Right ventricle myocardium inferior (tissue), 1 donor: ENCODE data around the gene PREX1. TPM values are rescaled to one million over a fixed set of nuclear protein-coding genes. Genes with fewer than 3 reads are reported as not detected.

Source experiments
- ATAC-seq: fragments of 200-7000 bp; cut with Tn5 transposase; one replicate; pipeline ENCODE4 v1.9.1; 2020; ENCODE audit warnings: mild to moderate bottlenecking, moderate library complexity
- DNase-seq: peaks from one replicate; pipeline ENCODE4 v3.0.0; 2021; ENCODE audit errors: missing footprints
- intact Hi-C: fragments of 100-400 bp; cut with DNase I; formaldehyde crosslinking; loops from one replicate; pipeline ENCODE4 v1.11.0; 2022
- total RNA-seq: library from RNA; stranded (reverse); fragmentation: NEBNext Ultra II Directional; extraction: Animal tissue kit (Norgen Biotek cat#: 25700); gene quantifications from one replicate; pipeline ENCODE4 v1.2.1, GENCODE V29; 2021
- donor health status: DM: no; HTN: yes; CAD: no; lungs with severe emphysema.

The PREX1 gene
- total RNA-seq, 1 donor from 2014 or later: 11.0 TPM

DNA sequence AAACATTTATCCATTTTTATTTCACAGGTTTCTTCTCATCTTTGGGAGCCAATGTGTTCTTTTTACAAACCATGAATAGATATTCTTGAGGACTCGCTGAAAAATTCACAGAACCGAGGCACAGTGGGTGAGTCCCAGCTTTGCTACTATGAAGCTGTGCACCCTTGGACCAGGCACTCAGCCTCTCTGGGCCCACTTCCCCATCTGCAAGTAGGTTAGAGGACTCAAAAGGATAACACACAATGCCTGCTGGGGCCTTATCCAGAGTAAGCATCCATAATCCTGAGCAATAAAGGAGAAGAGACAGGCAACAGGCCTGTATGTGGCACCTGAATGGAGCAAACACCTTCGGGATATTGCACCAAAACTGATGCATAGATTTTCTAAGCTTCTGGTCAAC, 153.3 kb downstream of the PREX1 start:
- DNase-seq (no peak), ATAC-seq (no peak)
- intact Hi-C loops: no loop called here

DNA sequence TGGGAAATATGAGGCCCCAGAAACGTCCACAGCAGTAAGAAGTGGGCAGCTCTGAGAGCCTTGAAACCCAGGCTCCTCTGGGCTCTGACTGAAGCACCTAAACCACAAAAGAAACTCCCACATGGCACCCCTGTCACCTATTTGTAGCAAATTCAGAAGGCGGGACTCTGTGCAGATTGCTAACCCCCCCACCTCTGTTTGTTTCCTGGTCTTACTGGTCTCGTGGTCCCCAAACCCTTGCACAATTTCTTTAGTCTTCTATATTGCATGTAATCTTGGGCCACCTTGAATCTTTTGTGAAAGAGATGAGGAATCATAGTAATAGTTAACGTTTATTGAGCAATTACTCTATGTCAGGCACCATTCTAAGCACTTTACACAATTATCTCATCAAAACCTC, 154.3 kb downstream of the PREX1 start:
- no peak for ATAC-seq
- no peak for DNase-seq

DNA sequence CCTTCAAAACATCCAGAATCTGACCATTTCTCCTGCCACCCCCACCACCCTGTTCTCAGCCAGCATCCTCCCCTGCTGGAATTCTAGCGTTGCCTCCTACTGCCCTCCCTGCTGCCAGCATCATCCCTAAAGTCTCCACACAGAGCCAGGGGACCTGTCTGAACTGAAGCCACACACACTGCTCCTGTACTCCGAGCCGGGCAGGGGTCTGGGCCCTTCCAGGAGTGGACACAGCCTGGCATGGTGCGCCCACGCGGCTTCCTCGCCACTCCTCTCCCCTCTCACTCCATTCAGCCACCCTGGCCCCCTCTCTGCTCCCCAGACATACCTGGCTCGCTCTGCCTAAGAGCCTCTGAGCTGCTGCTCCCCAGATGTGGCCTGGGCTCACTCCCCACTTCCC, 155.5 kb downstream of the PREX1 start:
- intact Hi-C loops: no loop called here
- ATAC-seq (no peak), DNase-seq (no peak)

More for the DNA sequence above, 154.3 kb downstream of the PREX1 start:
- intact Hi-C loops: no loop called here

DNA sequence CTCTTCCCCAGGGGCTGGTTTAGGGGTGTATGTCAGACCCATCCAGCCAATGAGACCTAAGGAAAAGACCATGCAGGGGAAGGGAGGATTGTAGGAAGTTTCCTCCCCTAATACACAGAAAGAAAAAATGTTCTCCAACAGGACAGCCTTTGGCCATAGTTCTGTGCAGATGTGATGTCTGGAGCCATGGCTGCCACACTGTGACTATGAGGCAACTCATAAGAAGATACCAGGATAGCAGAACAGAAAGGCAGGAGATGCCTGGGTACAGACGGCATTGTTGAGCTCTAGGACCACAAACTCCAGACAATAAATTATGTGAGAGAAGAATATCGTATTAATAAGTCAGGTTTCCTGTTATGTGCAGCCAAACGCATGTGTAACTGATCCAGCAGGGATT, 156.7 kb downstream of the PREX1 start:
- no peak for ATAC-seq
- no peak for DNase-seq
- intact Hi-C loops: no loop called here

DNA sequence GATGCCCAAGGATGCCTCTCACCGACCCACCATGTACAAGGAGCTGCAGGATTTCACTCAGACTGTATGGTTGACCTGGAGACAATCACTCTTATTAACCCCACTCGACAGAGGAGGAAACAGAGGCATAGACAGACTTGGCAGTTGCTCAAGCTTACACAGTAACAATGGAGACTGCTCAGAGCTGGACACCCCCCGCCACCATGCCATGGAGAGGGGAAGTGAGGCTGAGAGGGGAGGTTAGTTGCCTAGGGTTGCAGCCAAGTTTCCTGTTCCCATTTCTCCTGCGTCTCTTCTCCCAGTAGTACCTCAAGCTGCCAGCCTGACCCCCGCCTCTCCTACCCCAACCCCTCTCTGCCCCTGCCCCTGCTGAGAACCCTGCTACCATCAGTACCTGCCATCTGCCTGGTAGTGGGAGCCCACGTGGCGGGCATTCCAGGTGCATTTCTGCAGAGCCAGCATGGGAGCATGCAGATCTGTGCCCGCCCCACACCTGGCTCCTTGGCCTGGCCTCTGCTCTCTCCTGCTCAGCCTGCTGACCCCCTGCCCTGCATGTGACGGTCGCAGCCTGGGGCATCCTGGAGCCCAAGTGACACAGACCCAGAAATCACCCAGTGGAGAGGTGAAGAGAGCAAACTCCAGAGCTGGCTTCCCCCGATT, 157.7 kb downstream of the PREX1 start:
- ATAC-seq (no peak), DNase-seq (peak; percentile 4)
- intact Hi-C loops: no loop called here

DNA sequence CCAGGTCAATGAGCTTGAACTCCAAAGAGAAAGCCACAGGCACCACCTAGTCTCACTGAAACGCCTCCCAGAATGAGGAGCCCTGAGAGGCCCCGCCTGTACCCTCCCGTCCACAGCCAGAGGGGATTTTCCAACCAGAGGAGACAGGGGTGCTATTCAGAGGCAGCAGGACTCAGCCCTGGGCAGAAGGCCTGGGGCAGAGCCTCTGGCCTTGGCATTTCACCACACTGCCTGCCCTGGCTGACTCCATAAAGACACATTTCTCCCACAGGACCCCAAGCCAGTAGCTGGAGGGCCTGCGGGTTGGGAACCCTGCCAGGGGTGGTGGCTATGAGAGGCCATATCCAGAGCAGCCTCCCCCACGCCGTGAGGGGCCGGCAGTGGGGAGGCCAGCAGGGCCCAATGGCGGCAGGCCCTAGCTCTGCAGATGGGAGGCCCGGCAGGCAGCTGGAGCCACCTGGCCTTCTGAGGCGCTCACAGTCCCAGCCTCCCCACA, 159.3 kb downstream of the PREX1 start:
- intact Hi-C loops: no loop called here
- DNase-seq: peak; percentile 58
- peak; percentile 45 for ATAC-seq

DNA sequence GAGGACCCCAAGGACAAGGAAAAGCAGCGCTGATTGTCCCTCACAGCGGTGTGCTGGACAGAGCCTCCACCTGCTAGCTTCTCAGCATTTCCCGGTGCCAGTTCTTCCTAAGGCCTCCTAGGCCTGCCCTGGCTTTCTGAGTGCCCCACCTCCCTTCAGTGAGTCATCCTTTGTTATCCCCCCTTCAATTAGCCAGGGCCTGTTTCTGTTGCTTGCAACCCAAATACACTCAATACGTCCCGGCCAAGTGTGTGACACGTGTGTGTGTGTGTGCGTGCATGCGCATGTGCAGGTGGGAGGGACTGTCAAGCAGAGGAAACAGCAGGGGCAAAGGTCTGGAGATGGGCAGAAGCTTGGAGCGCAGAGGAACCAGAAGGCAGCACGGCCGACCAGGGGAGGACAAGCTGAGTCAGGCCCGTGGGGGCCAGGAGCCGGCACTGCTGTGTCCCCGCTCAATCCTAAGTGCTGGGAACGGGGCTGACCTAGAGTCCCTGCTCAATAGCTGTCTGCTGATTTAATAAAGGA, 159.8 kb downstream of the PREX1 start:
- no peak for ATAC-seq
- peak; percentile 54 for DNase-seq
- intact Hi-C loops: no loop called here

DNA sequence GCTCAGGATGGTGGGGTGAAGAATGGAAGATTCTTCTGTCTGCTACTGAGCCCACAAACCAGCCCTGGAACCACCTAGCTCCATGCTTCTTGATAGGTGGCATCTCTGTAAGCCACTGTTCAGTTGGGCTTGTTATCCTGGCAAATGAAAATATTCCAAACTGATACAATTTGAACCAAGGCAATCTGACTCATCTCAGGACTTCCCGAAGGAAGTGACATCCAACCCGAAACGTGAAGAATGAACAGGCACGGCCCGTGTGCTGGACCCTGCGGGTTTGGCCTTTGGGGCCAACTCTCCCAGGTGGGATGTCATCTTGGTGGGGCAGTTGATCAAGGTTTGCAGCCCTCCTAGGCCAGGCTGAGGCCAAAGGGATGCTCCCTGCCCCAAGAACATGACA, 160.3 kb downstream of the PREX1 start:
- no peak for ATAC-seq
- intact Hi-C loops: no loop called here
- DNase-seq: peak; percentile 9

DNA sequence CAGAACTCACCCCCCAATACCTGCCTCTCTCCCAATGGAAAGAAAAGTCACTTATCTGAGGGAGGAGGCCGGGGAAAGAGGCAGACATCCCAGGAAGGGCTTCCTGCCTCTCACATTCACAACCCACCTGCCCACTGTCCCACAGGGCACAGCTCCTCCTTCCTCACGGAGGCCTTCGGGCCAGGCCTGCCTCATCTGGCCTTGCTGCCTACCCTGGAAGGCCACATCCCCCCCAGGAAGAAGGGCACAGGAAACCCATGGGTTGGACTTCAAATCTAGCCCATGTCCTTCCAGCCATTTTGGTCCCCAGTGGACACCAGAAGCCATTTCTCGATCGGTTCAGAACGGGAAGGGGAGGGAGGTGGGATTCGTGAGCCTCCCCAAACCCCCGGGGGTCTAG, 162.0 kb downstream of the PREX1 start:
- intact Hi-C loops: no loop called here
- peak; percentile 25 for DNase-seq
- no peak for ATAC-seq

DNA sequence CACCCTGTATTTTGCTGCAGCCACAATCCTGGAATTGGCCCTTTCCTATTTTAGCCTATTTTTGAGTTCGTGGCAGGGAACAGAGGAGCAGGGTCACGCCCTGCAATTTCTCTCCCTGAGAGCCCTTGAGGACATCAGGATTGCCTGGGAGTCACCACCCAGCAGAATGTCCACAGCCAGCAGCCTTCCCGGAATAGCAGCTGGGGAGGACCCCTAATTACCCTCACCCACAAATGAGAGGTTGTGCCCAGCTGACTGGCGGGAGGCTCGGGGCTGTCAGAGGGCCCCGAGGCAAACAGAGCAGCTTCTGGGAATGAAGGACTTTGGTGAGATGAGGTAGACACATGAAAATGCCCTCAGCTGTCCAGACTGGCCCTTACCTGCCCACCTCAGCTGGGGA, 165.1 kb downstream of the PREX1 start:
- ATAC-seq (no peak), DNase-seq (no peak)
- intact Hi-C loops: no loop called here

DNA sequence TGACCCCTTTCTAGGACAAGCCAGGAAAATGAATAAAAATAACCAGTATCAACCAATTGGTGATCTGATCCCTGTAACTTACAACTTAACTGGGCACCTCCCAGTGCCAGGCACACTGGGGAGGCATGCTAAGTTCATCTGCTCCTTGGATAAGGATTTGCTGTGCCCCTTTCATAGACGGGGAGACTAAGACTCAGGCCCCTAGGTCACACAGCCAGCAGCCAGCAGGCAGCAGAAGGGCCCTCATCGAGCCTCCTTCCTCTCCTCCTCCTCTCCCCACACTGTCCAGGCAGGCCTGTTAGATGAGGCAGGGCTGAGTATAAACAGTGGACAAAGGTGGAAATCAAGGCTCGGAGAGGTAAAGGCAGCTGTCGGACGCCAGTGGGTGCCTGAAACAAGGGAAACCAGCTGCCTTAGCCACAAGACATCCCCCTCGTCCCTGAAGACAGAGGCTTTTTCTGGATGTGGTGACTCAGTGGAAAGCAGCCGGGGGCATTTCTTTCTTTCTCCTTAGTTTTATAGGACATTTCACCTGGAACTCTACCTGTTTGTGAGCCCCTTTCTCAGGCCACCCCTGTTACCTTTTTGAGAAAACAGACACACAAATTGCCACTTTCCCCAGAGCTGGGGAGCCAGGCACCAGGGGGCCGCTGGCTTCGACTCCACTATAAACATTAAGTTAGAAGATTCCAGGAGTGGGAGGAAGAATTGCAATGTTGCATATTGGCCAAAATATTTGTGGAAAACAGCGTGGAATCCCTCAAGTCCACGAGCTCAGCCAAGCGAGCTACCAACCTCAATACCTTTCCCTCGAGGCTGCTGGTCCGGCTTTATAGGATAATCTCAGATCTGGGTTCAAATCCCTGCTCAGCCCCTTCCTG, 166.0 kb downstream of the PREX1 start:
- DNase-seq: no peak
- no peak for ATAC-seq
- intact Hi-C loops: no loop called here

DNA sequence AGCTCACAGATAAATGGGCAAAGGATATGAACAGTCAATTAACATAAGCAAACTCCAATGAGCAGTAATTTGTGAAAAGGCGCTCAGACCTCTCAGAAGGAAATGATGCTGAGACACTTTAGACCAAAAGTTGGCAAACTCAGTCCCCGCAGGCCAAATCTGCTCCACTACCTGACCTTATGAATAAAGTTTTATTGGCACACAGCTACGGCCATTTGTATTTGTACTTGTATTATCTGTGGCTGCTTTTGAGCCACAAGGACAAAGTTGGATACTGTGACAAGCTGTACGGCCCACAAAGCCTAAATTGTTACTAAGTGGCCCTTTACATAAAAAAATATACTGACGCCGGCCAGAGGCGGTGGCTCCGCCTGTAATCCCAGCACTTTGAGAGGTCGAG, 167.0 kb downstream of the PREX1 start:
- ATAC-seq (no peak), DNase-seq (no peak)
- intact Hi-C loops: no loop called here

DNA sequence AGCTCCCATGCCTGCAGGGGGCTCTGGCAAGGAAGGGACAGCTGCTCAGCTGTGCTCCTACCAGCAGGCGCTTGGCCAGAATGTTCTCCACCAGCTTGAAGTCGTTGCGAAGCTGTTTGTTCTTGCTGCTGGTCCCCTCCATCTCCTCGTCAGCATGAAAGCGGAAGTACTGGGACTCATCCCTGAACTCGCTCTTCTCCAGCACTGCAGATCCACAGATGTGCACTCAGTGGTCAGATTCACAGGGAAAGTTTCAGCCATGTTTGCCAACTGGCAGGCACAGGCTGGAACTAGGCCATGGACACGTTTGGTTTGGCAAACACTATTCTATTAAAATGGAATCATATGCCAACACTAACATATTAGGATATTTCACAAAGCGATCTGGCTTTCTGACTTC, 167.9 kb downstream of the PREX1 start:
- DNase-seq: peak; percentile 30
- intact Hi-C loops: loop anchor here (5.0 kb wide), 1 partner anchor 167 kb away; the partner anchor contains the start of gene PREX1
- no peak for ATAC-seq

DNA sequence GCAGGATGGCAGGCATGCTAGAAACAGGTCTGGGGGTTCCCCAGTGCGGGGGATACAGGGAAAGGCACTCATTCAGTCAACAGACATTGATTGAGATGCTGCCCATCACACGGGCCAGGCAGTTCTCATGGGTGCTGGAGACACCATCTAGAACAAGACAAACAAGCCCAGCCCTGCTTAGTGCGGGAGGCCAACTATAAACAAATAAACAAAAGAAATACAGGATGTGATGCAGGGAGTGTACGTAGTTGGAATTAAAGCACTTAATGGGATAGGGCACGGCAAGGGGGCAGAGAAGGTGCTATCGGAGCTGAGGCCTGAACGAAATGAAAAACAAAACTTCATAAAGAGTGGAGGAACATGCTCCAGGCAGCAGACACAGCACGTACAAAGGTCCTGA, 169.3 kb downstream of the PREX1 start:
- ATAC-seq: no peak

DNA sequence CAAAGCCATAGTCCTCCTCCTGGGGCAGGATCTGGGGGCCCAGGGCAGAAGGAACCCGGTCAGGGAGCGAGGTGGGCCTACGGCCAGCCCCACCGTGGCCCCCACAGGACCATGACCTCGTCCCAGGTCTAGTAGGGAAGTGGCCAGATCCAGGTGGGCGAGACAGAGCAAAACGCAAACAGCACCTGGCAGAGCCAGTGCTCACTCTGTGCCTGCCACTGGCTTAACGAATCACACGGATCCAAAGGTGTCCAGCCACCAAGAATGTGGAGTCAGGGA, 169.7 kb downstream of the PREX1 start:
- no peak for ATAC-seq

More for the DNA sequence above, 169.3 kb downstream of the PREX1 start:
- intact Hi-C loops: loop anchor here (1.0 to 5.0 kb wide), 2 partner anchors 169 to 247 kb away; partner anchors contain the start of gene PREX1
- DNase-seq: no peak

DNA sequence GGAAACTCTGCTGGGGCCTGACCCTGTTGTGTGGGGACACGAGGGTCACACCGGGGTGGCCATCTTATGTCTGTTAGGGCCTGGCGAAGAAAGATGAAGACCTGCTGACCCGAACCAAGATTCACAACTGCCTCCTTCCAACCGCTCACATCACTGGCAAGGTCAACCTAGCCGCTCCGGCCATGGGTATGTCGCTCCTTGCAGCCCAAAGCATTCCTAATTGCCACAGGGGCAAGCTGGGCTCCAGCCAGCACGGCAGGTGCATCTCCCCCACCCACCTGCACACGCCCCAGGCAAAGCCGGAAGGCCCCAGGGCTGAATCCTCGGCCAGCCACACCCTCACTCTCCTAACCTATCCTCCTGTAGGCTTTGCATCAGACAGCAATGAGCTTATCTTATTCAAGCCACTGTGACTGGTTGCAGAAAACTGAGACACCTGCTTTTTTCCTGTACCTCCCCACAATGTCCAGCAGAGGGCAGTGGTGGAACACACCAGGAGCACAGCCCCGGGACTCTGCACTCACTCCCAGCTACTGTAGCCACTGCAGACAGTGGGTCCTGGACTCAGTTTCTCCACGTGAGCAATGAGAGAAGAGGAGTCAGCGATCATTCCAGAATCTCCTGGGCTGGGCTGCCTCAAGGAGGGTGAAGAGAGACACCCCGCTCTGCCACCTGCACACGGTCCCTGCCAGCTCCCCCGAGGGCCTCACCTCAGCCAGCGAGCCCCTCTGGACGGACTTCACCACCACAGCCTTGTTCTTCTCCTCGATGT, 170.2 kb downstream of the PREX1 start:
- intact Hi-C loops: loop anchor here (1.0 to 5.0 kb wide), 2 partner anchors 170 to 248 kb away; partner anchors contain the start of gene PREX1
- ATAC-seq (peak; percentile 86), DNase-seq (peak; percentile 75)

More for the DNA sequence above, 169.7 kb downstream of the PREX1 start:
- intact Hi-C loops: loop anchor here (1.0 to 5.0 kb wide), 2 partner anchors 169 to 247 kb away; partner anchors contain the start of gene PREX1
- peak; percentile 37 for DNase-seq

DNA sequence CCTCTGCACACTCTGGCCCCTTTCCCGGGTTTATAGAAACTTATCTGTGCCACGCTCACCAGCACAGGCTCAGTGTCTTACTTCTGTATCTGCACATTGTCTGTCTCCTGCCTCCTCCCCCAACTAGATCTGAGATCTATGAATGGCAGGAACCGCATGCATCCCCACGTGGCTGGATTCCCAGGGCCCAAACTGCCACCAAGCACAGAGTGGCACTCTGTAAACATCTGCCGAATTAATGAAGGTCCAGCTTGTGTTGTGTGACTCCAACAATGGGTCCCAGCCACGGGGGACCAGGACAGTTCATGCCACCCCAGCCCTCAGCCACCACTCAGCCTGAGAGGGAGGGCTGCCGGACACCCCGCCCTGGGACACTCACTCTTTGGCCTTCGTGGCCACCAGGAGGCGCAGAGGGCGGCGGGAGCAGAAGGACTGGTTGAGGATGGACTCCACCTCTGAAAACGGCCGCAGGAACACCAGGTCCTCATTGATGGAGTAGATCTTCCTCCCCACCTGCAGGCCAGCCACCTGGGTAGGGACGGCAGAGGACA, 171.1 kb downstream of the PREX1 start:
- ATAC-seq: no peak
- DNase-seq: peak; percentile 55
- intact Hi-C loops: loop anchor here (5.0 kb wide), 1 partner anchor 171 kb away; the partner anchor contains the start of gene PREX1

DNA sequence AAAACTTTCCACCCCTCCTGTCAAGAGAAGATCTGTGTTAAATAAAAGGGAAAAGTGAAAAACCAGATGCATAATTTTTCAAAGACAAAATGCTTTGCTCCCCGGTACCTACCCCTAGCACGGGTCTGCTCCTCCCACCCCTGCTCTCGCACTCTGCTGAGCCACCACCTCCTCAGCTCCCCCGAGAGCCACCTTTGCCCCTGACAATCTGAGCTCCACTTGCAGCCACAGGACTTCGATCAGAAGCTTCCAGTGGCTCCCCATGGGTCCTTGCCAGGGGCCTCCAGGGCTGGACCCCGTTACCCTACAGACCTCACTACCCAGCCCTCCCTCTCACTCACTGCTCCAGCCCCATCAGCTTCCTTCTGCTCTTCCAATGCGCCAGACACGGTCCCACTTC, 171.7 kb downstream of the PREX1 start:
- intact Hi-C loops: loop anchor here (5.0 kb wide), 1 partner anchor 171 kb away; the partner anchor contains the start of gene PREX1
- ATAC-seq (no peak), DNase-seq (no peak)

DNA sequence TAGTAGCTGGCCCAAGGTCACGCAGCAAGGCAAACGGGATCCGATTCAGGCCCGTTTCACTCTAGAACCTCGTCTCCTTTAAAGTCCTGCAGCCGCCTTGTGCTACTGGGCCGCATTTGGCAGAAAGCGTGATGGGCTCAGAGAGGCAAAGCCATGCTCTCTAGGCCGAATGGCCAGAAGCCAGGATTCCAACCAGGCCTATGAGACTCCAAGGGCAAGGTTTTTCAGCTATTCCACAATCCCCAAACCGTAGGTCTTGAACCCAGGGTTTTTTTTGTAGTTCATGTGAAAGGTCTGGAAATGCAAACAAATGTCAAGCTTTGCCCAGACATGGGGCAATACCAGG, 174.1 kb downstream of the PREX1 start:
- intact Hi-C loops: no loop called here
- peak; percentile 21 for DNase-seq
- ATAC-seq: no peak
